GM12864 (cell line): ENCODE data around the gene SDC3.

ENCODE experiments used
- DNase-seq: peaks from one replicate; pipeline ENCODE4 v3.0.0-alpha.2; 2011; ENCODE audit warnings: low read depth
- H3K4me3 ChIP-seq: 2 replicates; pipeline ENCODE4 v1.5.1; 2011; ENCODE audit warnings: mild to moderate bottlenecking, low read depth, low read length, control low read depth
- CTCF ChIP-seq: IDR thresholded peaks from 2 replicates; pipeline ENCODE4 v1.5.1; 2011; ENCODE audit warnings: low read depth, mild to moderate bottlenecking, moderate library complexity, low read length, control low read depth, inconsistent platforms; ENCODE audit errors: missing control alignments

The SDC3 gene

GRCh38 chr1:30901798-30902581, 6.6 kb downstream of the SDC3 start:
- no peak for DNase-seq
- no peak overlapping the region for H3K4me3 ChIP-seq
- no peak for TF ChIP-seq CTCF

GRCh38 chr1:30900931-30901560, 7.5 kb downstream of the SDC3 start:
- no peak for TF ChIP-seq CTCF
- DNase-seq, result no peak
- H3K4me3 ChIP-seq, result no peak overlapping the region

GRCh38 chr1:30900486-30900885, 8.1 kb downstream of the SDC3 start:
- no peak overlapping the region for H3K4me3 ChIP-seq
- no peak for DNase-seq
- TF ChIP-seq CTCF, result no peak

- no peak for TF ChIP-seq CTCF
- DNase-seq, result no peak
- no peak overlapping the region for H3K4me3 ChIP-seq
Measured at GRCh38 chr1:30899577-30900389, 8.8 kb downstream of the SDC3 start.

GRCh38 chr1:30898031-30898815, 10.3 kb downstream of the SDC3 start:
- no peak overlapping the region for H3K4me3 ChIP-seq
- no peak for TF ChIP-seq CTCF
- DNase-seq, result no peak

- H3K4me3 ChIP-seq, result no peak overlapping the region
- no peak for TF ChIP-seq CTCF
- DNase-seq, result no peak
Measured at GRCh38 chr1:30896905-30897304, 11.7 kb downstream of the SDC3 start.
